ENCODE results near the gene HOMER2.
"Not testable (repeated sequence)": the region's sequence is repeated elsewhere in the genome, so short reads cannot be mapped to it uniquely, and the experiment has no call there.

Gene HOMER2

DNA sequence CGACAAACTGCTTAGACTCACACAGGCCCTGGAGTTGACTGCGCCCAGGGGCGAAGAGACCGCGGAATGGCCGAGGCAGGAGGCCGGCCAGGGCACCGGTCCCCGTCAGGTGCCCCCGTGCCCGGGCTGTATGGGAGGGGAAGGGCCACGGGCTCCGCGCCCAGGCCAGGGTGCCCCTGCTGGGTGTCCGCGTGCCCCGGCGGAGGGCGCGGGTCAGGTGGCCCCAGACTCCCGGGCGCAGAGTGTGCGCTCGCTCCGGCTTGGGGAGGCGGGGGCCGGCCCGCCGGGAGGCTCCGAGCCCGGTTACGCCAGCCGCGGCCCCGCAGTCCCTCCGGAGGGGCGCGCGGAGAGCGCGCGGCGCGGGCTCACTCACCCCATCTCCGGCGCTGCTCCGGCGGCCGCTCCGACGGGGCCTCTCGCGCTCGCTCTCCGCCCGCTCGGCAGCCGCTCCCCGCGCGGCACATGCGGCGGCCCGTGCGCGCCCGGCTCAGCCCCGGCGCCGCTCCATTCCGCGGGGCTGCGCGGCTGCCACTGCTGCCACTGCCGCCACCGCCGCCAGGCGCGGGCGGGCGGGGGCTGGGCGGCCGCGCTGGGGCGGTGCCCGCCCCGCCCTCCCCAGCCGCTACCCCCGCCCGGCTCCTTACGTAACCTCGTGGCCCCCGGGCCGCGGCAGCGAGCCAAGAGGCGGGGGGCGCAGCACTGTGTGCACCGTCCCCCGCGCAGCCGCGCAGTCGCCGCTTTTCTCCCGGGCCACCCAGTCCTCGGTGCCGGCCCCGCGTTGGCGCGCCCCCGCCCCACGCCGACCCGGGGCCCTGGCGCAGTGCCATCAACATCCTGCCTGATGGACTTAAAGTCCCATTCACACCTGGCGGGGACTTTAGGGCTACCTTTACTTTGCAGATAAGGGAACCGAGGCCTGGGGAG is at the start of gene HOMER2:
HOMER2 (minus strand) TSS at position 563 of the 924 bp plus-strand sequence; CDS start at position 378, 185 bp downstream.
- peaks cover 3% of the 10 kb centered on the region for H3K79me2 ChIP-seq
- H3K4me3 ChIP-seq (ENCODE audit: low read depth, low read length): peak within 1 kb of the TSS; percentile 34
- peaks cover 4% of the 10 kb centered on the region for H3K4me1 ChIP-seq
- H3K9ac ChIP-seq: no peak within 1 kb of the TSS
- peak within 1 kb of the TSS; percentile 63 for H3K4me2 ChIP-seq (ENCODE audit: low read length)
- TF ChIP-seq, protein P1, sequence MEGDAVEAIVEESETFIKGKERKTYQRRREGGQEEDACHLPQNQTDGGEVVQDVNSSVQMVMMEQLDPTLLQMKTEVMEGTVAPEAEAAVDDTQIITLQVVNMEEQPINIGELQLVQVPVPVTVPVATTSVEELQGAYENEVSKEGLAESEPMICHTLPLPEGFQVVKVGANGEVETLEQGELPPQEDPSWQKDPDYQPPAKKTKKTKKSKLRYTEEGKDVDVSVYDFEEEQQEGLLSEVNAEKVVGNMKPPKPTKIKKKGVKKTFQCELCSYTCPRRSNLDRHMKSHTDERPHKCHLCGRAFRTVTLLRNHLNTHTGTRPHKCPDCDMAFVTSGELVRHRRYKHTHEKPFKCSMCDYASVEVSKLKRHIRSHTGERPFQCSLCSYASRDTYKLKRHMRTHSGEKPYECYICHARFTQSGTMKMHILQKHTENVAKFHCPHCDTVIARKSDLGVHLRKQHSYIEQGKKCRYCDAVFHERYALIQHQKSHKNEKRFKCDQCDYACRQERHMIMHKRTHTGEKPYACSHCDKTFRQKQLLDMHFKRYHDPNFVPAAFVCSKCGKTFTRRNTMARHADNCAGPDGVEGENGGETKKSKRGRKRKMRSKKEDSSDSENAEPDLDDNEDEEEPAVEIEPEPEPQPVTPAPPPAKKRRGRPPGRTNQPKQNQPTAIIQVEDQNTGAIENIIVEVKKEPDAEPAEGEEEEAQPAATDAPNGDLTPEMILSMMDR (IDR thresholded peaks at IDR 0.05): no peak
- H3K36me3 ChIP-seq (ENCODE audit: control insufficient read depth, insufficient read depth, low read length): no peaks in the 10 kb centered on the region
- H3K9me3 ChIP-seq (ENCODE audit: control insufficient read depth, low read length): no peaks in the 10 kb centered on the region
- H3K27ac ChIP-seq: peak within 1 kb of the TSS; percentile 53
- no peaks in the 10 kb centered on the region for H3K27me3 ChIP-seq (ENCODE audit: control insufficient read depth, insufficient read depth, low read length)
- peak within 1 kb of the TSS; percentile 73 for H2AFZ ChIP-seq

DNA sequence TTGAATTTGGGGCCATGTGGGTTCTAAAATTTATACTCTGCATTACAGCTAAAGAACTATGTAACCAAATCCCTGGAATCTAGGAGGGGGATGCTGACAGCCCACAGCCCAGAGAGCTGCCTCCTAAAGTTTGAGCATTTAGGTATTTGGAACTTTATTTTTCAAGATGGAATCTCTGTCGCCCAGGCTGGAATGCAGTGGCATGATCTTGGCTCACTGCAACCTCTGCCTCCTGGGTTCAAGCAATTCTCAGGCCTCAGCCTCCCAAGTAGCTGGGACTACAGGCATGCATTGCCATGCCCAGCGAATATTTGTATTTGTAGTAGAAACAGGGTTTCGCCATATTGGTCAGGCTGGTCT is 48.1 kb upstream of the HOMER2 start:
- H2AFZ ChIP-seq; H3K79me2 ChIP-seq; H3K4me3 ChIP-seq (ENCODE audit: low read depth, low read length); H3K9ac ChIP-seq; H3K9me3 ChIP-seq (ENCODE audit: control insufficient read depth, low read length); H3K27me3 ChIP-seq (ENCODE audit: control insufficient read depth, insufficient read depth, low read length); H3K27ac ChIP-seq; H3K36me3 ChIP-seq (ENCODE audit: control insufficient read depth, insufficient read depth, low read length); H3K4me1 ChIP-seq; H3K4me2 ChIP-seq (ENCODE audit: low read length): not testable (repeated sequence)

DNA sequence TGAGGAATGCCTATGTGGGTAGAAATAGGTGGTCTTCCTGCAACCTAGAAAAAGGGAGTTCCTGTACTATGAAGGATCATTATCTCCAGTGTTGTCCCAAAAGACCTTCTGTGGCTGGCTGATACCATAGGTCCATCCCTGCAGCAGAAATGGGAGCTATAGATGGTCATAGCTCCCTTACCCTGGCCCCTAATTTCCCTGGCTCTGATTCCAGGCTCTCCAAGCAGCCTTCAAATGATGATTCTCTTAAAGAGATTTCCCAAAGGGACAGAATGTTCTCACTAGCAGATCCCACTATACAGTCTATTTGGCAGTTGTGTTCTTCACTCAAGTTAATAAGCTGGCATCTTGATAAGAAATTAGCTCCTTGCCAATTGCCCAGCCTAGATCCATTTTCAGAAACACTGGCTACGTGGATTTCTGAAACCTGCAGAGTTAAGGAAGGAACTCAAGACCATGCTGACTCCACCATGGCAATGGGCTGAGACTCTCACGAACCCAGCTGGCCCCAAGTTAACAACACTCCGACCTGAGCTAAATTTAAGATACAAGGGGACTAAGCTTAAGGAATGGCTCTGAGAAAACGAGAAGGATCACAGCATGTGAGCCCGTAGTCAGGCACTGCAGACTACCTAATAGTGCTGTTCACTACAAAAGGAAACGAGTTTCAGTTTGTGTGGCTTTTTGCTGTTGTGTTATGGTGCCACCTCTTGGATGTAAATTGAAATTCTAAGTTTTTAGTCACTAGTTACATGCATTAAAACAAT is 47.6 kb upstream of the HOMER2 start:
- H3K9me3 ChIP-seq (ENCODE audit: control insufficient read depth, low read length): no peaks in the 10 kb centered on the region
- H3K27me3 ChIP-seq (ENCODE audit: control insufficient read depth, insufficient read depth, low read length): no peaks in the 10 kb centered on the region

DNA sequence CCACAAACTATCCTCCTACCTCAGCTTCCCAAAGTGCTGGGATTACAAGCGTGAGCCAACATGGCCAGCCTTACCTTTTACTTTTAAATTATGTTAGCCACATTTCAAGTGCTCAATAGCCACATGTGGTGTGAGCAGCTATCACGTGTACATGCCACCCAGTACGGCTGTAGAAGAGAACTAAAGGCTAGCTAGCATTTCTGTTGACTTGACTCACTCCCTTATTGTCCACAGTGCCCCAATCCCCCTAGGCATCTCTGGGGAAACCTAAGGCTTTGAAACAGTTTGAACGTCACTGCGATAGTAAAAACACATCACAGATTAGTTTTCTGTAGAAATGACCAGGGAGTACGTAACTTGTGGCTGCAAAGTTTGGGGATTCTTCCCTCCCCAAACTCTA is 46.9 kb upstream of the HOMER2 start:
- no peak overlapping the region for H3K9ac ChIP-seq
- H3K79me2 ChIP-seq: no peaks in the 10 kb centered on the region
- no peaks in the 10 kb centered on the region for H3K27me3 ChIP-seq (ENCODE audit: control insufficient read depth, insufficient read depth, low read length)
- H3K4me3 ChIP-seq (ENCODE audit: low read depth, low read length): no peak overlapping the region
- no peaks in the 10 kb centered on the region for H3K36me3 ChIP-seq (ENCODE audit: control insufficient read depth, insufficient read depth, low read length)
- no peak overlapping the region for H3K27ac ChIP-seq
- no peaks in the 10 kb centered on the region for H3K4me1 ChIP-seq
- TF ChIP-seq, protein P1 (IDR thresholded peaks at IDR 0.05): no peak
- no peak overlapping the region for H3K4me2 ChIP-seq (ENCODE audit: low read length)
- H3K9me3 ChIP-seq (ENCODE audit: control insufficient read depth, low read length): no peaks in the 10 kb centered on the region
- no peak overlapping the region for H2AFZ ChIP-seq

More for the DNA sequence above, 47.6 kb upstream of the HOMER2 start:
- no peak overlapping the region for H3K27ac ChIP-seq
- H3K36me3 ChIP-seq (ENCODE audit: control insufficient read depth, insufficient read depth, low read length): no peaks in the 10 kb centered on the region
- TF ChIP-seq, protein P1 (IDR thresholded peaks at IDR 0.05): peak; percentile 28
- peak overlapping the region; percentile 50 for H2AFZ ChIP-seq
- H3K9ac ChIP-seq: no peak overlapping the region
- H3K4me1 ChIP-seq: no peaks in the 10 kb centered on the region
- no peaks in the 10 kb centered on the region for H3K79me2 ChIP-seq
- peak overlapping the region; percentile 63 for H3K4me2 ChIP-seq (ENCODE audit: low read length)
- no peak overlapping the region for H3K4me3 ChIP-seq (ENCODE audit: low read depth, low read length)

DNA sequence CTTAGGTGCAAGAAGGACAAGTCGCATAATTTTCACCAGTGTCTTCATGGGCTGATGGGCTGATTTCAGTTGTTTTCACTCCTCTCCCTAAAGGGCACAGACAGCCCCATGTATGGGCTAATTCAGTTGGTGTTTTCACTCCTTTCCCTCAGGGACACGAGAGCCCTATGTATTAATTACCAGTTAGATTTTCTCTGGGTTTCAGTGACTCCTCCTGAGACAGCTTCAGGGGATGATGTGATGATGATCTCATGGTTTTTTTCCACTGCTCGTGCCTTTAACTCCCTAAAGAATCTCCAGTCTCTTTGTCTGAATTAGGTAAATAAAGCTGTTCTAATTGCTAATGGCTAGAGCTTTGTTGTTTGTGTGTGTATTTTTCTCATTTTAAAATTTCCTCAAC is 43.4 kb upstream of the HOMER2 start:
- H3K27me3 ChIP-seq (ENCODE audit: control insufficient read depth, insufficient read depth, low read length): no peaks in the 10 kb centered on the region
- H2AFZ ChIP-seq: no peak overlapping the region
- no peak overlapping the region for H3K4me3 ChIP-seq (ENCODE audit: low read depth, low read length)
- TF ChIP-seq, protein P1 (IDR thresholded peaks at IDR 0.05): no peak
- no peaks in the 10 kb centered on the region for H3K4me1 ChIP-seq
- no peak overlapping the region for H3K9ac ChIP-seq
- no peak overlapping the region for H3K4me2 ChIP-seq (ENCODE audit: low read length)
- H3K27ac ChIP-seq: no peak overlapping the region
- H3K36me3 ChIP-seq (ENCODE audit: control insufficient read depth, insufficient read depth, low read length): no peaks in the 10 kb centered on the region
- H3K9me3 ChIP-seq (ENCODE audit: control insufficient read depth, low read length): no peaks in the 10 kb centered on the region
- H3K79me2 ChIP-seq: no peaks in the 10 kb centered on the region
